Measurements from ENCODE around the gene CDC42EP3.

Gene CDC42EP3

DNA sequence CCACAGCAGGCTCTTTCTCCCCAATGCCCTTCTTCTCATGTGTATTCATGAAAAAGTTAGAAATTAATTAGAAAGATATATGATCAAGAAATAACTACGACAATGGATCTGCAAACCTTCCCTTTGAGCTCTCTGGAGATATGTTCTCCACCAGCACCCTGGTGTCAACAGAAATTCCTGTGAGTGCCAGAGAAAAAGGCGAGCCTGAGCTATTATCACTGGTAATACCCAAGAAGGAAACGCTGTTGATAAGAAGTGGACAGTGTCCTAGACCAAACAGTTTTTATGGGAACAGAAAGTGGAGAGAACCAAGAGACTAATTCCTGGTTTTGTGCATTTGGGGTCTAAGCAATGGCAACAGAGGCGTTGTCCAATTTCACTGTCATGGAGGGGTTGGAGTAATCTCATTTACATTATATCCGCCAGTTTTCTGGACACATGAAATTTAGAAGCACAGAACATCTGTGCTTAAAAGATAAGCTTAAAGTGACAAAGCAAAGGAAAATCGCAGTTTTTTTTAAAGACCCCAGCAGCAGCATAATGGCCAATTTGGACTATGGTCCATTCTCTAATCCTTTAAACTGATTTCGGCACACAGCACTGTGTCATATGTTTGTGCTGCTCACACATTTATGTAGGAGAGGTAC lies 47.2 kb upstream of the CDC42EP3 start:
- H3K4me2 ChIP-seq (ENCODE audit: low read length) = no peak overlapping the region
- no peaks in the 10 kb centered on the region for H3K36me3 ChIP-seq (replicated peaks; ENCODE audit: low read depth, low read length)
- 0 out of 2 replicates have a peak, but pooled peaks cover 3% of the 10 kb centered on the region for H3K9me3 ChIP-seq (ENCODE audit: insufficient read depth, low read length)
- H3K27me3 ChIP-seq (ENCODE audit: low read depth, low read length) = 0 out of 2 replicates have a peak, but pooled peaks cover 6% of the 10 kb centered on the region
- H3K79me2 ChIP-seq (ENCODE audit: low read length) = no peaks in the 10 kb centered on the region
- no peak overlapping the region for H3K4me3 ChIP-seq (ENCODE audit: low read length)
- H4K20me1 ChIP-seq (ENCODE audit: insufficient read depth, low read length) = no peaks in the 10 kb centered on the region
- peaks cover under 1% of the 10 kb centered on the region; the same call in 1 of the 2 replicates for H3K4me1 ChIP-seq (ENCODE audit: low read length)
- TF ChIP-seq, protein P1, sequence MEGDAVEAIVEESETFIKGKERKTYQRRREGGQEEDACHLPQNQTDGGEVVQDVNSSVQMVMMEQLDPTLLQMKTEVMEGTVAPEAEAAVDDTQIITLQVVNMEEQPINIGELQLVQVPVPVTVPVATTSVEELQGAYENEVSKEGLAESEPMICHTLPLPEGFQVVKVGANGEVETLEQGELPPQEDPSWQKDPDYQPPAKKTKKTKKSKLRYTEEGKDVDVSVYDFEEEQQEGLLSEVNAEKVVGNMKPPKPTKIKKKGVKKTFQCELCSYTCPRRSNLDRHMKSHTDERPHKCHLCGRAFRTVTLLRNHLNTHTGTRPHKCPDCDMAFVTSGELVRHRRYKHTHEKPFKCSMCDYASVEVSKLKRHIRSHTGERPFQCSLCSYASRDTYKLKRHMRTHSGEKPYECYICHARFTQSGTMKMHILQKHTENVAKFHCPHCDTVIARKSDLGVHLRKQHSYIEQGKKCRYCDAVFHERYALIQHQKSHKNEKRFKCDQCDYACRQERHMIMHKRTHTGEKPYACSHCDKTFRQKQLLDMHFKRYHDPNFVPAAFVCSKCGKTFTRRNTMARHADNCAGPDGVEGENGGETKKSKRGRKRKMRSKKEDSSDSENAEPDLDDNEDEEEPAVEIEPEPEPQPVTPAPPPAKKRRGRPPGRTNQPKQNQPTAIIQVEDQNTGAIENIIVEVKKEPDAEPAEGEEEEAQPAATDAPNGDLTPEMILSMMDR (IDR thresholded peaks at IDR 0.05; ENCODE audit: low read depth, low read length) = no peak
- no peak overlapping the region for H3K9ac ChIP-seq (ENCODE audit: low read length)
- H2AFZ ChIP-seq (ENCODE audit: low read depth, low read length) = no peak overlapping the region
- no peak overlapping the region for H3K27ac ChIP-seq (ENCODE audit: low read length)

DNA sequence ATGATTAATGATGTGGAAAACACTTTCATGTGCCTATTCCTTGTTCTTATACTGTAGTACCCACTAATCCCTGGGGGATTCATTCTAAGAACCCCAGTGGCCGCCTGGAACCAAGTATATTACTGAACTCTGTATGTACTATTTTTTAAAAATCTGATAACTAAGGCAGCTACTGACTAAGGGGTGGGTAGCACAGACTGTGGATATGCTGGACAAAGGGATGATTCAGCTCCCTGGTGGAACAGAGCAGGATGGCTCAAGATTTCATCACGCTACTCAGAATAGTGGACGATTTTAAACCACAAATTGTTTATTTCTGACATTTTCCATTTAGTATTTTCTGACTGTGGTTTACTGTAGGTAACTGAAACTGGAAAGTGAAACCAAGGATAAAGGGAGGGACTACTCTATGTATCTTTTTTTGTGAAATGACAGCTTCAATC lies 41.8 kb upstream of the CDC42EP3 start:
- Histone ChIP-seq H3K4me1 (ENCODE audit: low read length) (peaks cover 13% of the 10 kb centered on the region), H3K4me2 (ENCODE audit: low read length) (0 out of 2 replicates have a peak overlapping the region, but pooled peaks have one; percentile 1), H4K20me1 (ENCODE audit: insufficient read depth, low read length) (no peaks in the 10 kb centered on the region), H3K79me2 (ENCODE audit: low read length) (no peaks in the 10 kb centered on the region), H2AFZ (ENCODE audit: low read depth, low read length) (no peak overlapping the region), H3K4me3 (ENCODE audit: low read length) (no peak overlapping the region), H3K9ac (ENCODE audit: low read length) (no peak overlapping the region), H3K36me3 (replicated peaks; ENCODE audit: low read depth, low read length) (no peaks in the 10 kb centered on the region), H3K27ac (ENCODE audit: low read length) (no peak overlapping the region), H3K9me3 (ENCODE audit: insufficient read depth, low read length) (0 out of 2 replicates have a peak, but pooled peaks cover 3% of the 10 kb centered on the region), H3K27me3 (ENCODE audit: low read depth, low read length) (0 out of 2 replicates have a peak, but pooled peaks cover 5% of the 10 kb centered on the region)
- TF ChIP-seq, protein P1 (IDR thresholded peaks at IDR 0.05; ENCODE audit: low read depth, low read length) = no peak

DNA sequence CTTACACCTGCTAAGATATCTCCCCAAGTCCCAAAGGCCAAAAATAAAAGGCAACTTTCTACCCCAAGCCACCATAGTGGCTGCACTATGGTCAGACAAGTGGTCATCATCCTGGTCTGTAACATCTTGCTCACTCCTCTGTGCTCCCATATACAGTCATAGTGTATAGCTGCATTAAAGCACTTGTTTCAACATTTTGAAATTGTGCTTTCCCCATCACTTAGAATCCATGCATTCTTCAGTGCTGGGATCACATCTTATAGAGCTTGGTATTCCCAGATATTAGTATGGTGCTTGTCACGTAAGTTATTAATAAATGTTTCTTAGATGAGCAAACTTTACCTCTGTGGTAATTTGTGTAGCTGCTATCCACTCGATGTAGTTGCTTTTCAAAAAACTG lies 40.4 kb upstream of the CDC42EP3 start:
- Histone ChIP-seq H3K9ac (ENCODE audit: low read length) (no peak overlapping the region), H3K27ac (ENCODE audit: low read length) (no peak overlapping the region), H2AFZ (ENCODE audit: low read depth, low read length) (no peak overlapping the region), H4K20me1 (ENCODE audit: insufficient read depth, low read length) (no peaks in the 10 kb centered on the region), H3K27me3 (ENCODE audit: low read depth, low read length) (0 out of 2 replicates have a peak, but pooled peaks cover 5% of the 10 kb centered on the region), H3K79me2 (ENCODE audit: low read length) (no peaks in the 10 kb centered on the region), H3K4me2 (ENCODE audit: low read length) (no peak overlapping the region), H3K4me1 (ENCODE audit: low read length) (peaks cover 27% of the 10 kb centered on the region), H3K9me3 (ENCODE audit: insufficient read depth, low read length) (0 out of 2 replicates have a peak, but pooled peaks cover 3% of the 10 kb centered on the region), H3K4me3 (ENCODE audit: low read length) (no peak overlapping the region), H3K36me3 (replicated peaks; ENCODE audit: low read depth, low read length) (no peaks in the 10 kb centered on the region)
- TF ChIP-seq, protein P1 (IDR thresholded peaks at IDR 0.05; ENCODE audit: low read depth, low read length) = no peak
- TF ChIP-seq EZH2phosphoT487 (IDR thresholded peaks at IDR 0.05; ENCODE audit: low read depth) = no peak

DNA sequence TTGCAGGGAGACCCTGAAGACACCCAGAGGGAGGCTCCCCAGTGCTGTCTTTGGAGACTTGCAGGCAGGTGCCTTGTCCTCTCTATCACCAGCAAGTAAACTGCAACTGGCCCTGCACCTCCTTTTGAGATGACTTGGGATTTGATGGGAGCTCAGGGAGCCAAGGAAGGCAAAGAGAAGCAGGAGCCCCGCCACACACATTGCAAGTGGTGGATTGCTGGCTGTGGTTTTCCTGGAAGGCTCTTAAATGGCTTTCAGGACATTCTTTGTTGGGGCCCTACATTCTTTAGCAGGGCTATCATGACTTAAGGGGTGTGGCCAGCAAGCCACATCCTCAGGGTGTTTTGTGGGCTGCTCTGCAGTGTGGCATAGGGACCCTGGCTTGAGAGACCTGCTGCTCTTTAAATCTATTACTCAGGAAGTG lies 39.9 kb upstream of the CDC42EP3 start:
- Histone ChIP-seq H2AFZ (ENCODE audit: low read depth, low read length) (no peak overlapping the region), H3K4me2 (ENCODE audit: low read length) (no peak overlapping the region), H3K9ac (ENCODE audit: low read length) (no peak overlapping the region), H3K9me3 (ENCODE audit: insufficient read depth, low read length) (0 out of 2 replicates have a peak, but pooled peaks cover 3% of the 10 kb centered on the region), H3K27ac (ENCODE audit: low read length) (no peak overlapping the region), H3K4me3 (ENCODE audit: low read length) (no peak overlapping the region), H3K4me1 (ENCODE audit: low read length) (peaks cover 30% of the 10 kb centered on the region), H4K20me1 (ENCODE audit: insufficient read depth, low read length) (no peaks in the 10 kb centered on the region), H3K36me3 (replicated peaks; ENCODE audit: low read depth, low read length) (no peaks in the 10 kb centered on the region), H3K79me2 (ENCODE audit: low read length) (no peaks in the 10 kb centered on the region), H3K27me3 (ENCODE audit: low read depth, low read length) (0 out of 2 replicates have a peak, but pooled peaks cover 5% of the 10 kb centered on the region)
- TF ChIP-seq, protein P1 (IDR thresholded peaks at IDR 0.05; ENCODE audit: low read depth, low read length) = no peak
- no peak for TF ChIP-seq EZH2phosphoT487 (IDR thresholded peaks at IDR 0.05; ENCODE audit: low read depth)

All from OCI-LY3 (cell line).